ENCODE data around the gene BICD2. TPM values are rescaled to one million over a fixed set of nuclear protein-coding genes. Genes with fewer than 3 reads are reported as not detected.
"Not testable (repeated sequence)": the region's sequence is repeated elsewhere in the genome, so short reads cannot be mapped to it uniquely, and the experiment has no call there.

BICD2 gene
- total RNA-seq, 2 donors from 2014 or later: 22.2 to 48.3 TPM

- WGBS: 9% methylated on average over 38 of the region's 44 CpGs
- H3K36me3 ChIP-seq: no peaks in the 10 kb centered on the region
- H3K4me3 ChIP-seq: no peak overlapping the region
- H3K4me1 ChIP-seq (replicated peaks): peaks cover 17% of the 10 kb centered on the region
- H3K27ac ChIP-seq: no peak overlapping the region
- H3K27me3 ChIP-seq (replicated peaks; ENCODE audit: insufficient read depth): peaks cover 19% of the 10 kb centered on the region
- intact Hi-C loops (cut with DNase I): no loop called here
- H3K9me3 ChIP-seq: no peaks in the 10 kb centered on the region
- TF ChIP-seq POLR2AphosphoS5 (IDR thresholded peaks at IDR 0.05) (no peak), CTCF (IDR thresholded peaks at IDR 0.05) (no peak), POLR2A (IDR thresholded peaks at IDR 0.05) (no peak)
- no peak for DNase-seq (ENCODE audit: low spot score)
Measured at GRCh38 chr9:92807031-92807756, 42.6 kb upstream of the BICD2 start.

- DNase-seq (ENCODE audit: low spot score): no peak
- 91% methylated on average over 6 of the region's 6 CpGs for WGBS
- peaks cover 17% of the 10 kb centered on the region for H3K27me3 ChIP-seq (replicated peaks; ENCODE audit: insufficient read depth)
Measured at GRCh38 chr9:92804727-92805126, 40.1 kb upstream of the BICD2 start.

GRCh38 chr9:92798358-92798757 lies 33.7 kb upstream of the BICD2 start:
- Histone ChIP-seq H3K4me3 (no peak overlapping the region), H3K36me3 (no peaks in the 10 kb centered on the region), H3K27ac (no peak overlapping the region), H3K27me3 (replicated peaks; ENCODE audit: insufficient read depth) (peaks cover 3% of the 10 kb centered on the region), H3K9me3 (no peaks in the 10 kb centered on the region), H3K4me1 (replicated peaks) (no peaks in the 10 kb centered on the region)
- no peak for TF ChIP-seq POLR2AphosphoS5 (IDR thresholded peaks at IDR 0.05)
- TF ChIP-seq POLR2A (IDR thresholded peaks at IDR 0.05): no peak
- no peak for TF ChIP-seq CTCF (IDR thresholded peaks at IDR 0.05)
- DNase-seq (ENCODE audit: low spot score): no peak
- intact Hi-C loops (cut with DNase I): no loop called here
- 85% methylated on average over 11 of the region's 11 CpGs for WGBS

More at GRCh38 chr9:92804727-92805126, 40.1 kb upstream of the BICD2 start:
- Histone ChIP-seq H3K4me1 (replicated peaks) (peaks cover 16% of the 10 kb centered on the region), H3K36me3 (no peaks in the 10 kb centered on the region), H3K27ac (no peak overlapping the region), H3K4me3 (no peak overlapping the region), H3K9me3 (no peaks in the 10 kb centered on the region)
- intact Hi-C loops (cut with DNase I): no loop called here
- no peak for TF ChIP-seq POLR2AphosphoS5 (IDR thresholded peaks at IDR 0.05)
- no peak for TF ChIP-seq CTCF (IDR thresholded peaks at IDR 0.05)
- no peak for TF ChIP-seq POLR2A (IDR thresholded peaks at IDR 0.05)

- H3K27ac ChIP-seq; H3K36me3 ChIP-seq; H3K9me3 ChIP-seq; DNase-seq (ENCODE audit: low spot score); H3K4me1 ChIP-seq (replicated peaks); H3K27me3 ChIP-seq (replicated peaks; ENCODE audit: insufficient read depth); intact Hi-C loops (cut with DNase I); H3K4me3 ChIP-seq: not testable (repeated sequence)
- WGBS: 63% methylated on average over 9 of the region's 9 CpGs
Measured at GRCh38 chr9:92796337-92796804, 31.7 kb upstream of the BICD2 start.

GRCh38 chr9:92795598-92796336 lies 31.1 kb upstream of the BICD2 start:
- Histone ChIP-seq H3K9me3 (no peaks in the 10 kb centered on the region), H3K4me1 (replicated peaks) (no peaks in the 10 kb centered on the region), H3K36me3 (no peaks in the 10 kb centered on the region), H3K4me3 (no peak overlapping the region), H3K27ac (no peak overlapping the region), H3K27me3 (replicated peaks; ENCODE audit: insufficient read depth) (peaks cover 3% of the 10 kb centered on the region)
- no peak for TF ChIP-seq POLR2A (IDR thresholded peaks at IDR 0.05)
- TF ChIP-seq POLR2AphosphoS5 (IDR thresholded peaks at IDR 0.05): no peak
- TF ChIP-seq CTCF (IDR thresholded peaks at IDR 0.05): no peak
- WGBS: 58% methylated on average over 9 of the region's 9 CpGs
- DNase-seq (ENCODE audit: low spot score): no peak
- intact Hi-C loops (cut with DNase I): no loop called here

All from prostate gland (tissue), 2 donors.